K562 (cell line): ENCODE data around the gene MDFIC. TPM values are rescaled to one million over a fixed set of nuclear protein-coding genes. Genes with fewer than 3 reads are reported as not detected.

Experiments used
- HDGF ChIP-seq: fragments of 450-650 bp; IDR thresholded peaks from 2 replicates; pipeline ENCODE4 v1.6.1; 2016
- NFIX ChIP-seq: fragments of 250-450 bp; sonication (Bioruptor Pico); IDR thresholded peaks from 2 replicates; pipeline ENCODE4 v1.4.0; 2020; ENCODE audit warnings: low read depth, mild to moderate bottlenecking, moderate library complexity
- PHB2 ChIP-seq: fragments of 450-650 bp; IDR thresholded peaks from 2 replicates; pipeline ENCODE4 v1.6.1; 2017; ENCODE audit warnings: low read depth
- SAP30 ChIP-seq: fragments of 200-600 bp; sonication (generic); IDR thresholded peaks from 2 replicates; pipeline ENCODE4 v1.6.1; 2012; ENCODE audit warnings: borderline replicate concordance, low read depth, mild to moderate bottlenecking, moderate library complexity, low read length, control low read depth, inconsistent platforms; ENCODE audit not compliant: insufficient read depth, poor library complexity, severe bottlenecking
- ZKSCAN3 ChIP-seq: fragments of 250-450 bp; sonication (Bioruptor Pico); IDR thresholded peaks from 2 replicates; pipeline ENCODE4 v1.4.0; 2020
- ZNF77 ChIP-seq: fragments of 250-450 bp; sonication (Bioruptor Pico); IDR thresholded peaks from 2 replicates; pipeline ENCODE4 v1.5.0; 2020
- polyA plus RNA-seq, 8 experiments: library from polyadenylated mRNA; depleted of rRNA in 4 of 8; stranded (reverse) in 5 of 8; unstranded in 3 of 8; fragments of >200 nt; fragmentation: Nextera tagmentation in 2 of 8; fragmentation: Illumina TruSeq in 1 of 8; extraction: Ambion mirVana in 2 of 8; extraction: Trizol in 1 of 8; gene quantifications; 2 replicates each; pipeline versions ENCODE4 v1.2.1 to v1.2.3, GENCODE V29; 2011 to 2014; ENCODE audit warnings: inconsistent platforms in 1 of 8, missing spikeins in 1 of 8
- total RNA-seq, 7 experiments: library from RNA; depleted of rRNA in 6 of 7; stranded (reverse); fragments of >200 nt in 6 of 7; fragmentation: Illumina TruSeq in 2 of 7; extraction: Trizol in 2 of 7; gene quantifications; 2 replicates each; pipeline versions ENCODE4 v1.2.1 to v1.2.3, GENCODE V29; 2011 to 2021; ENCODE audit warnings: low replicate concordance in 1 of 7
- TF ChIP-seq, protein P1 (sequence below): sonication (generic); formaldehyde crosslinking; IDR thresholded peaks from 2 replicates; pipeline ENCODE4 v1.8.1; 2023; ENCODE audit warnings: missing genetic modification reagents, mild to moderate bottlenecking, borderline replicate concordance
- TF ChIP-seq, protein P2 (sequence below): fragments of 450-650 bp; IDR thresholded peaks from 2 replicates; pipeline ENCODE4 v1.6.1; 2018; ENCODE audit warnings: mild to moderate bottlenecking, low read depth; ENCODE audit not compliant: partially characterized antibody

The MDFIC gene
- total and polyA plus RNA-seq, 9 of the 15 experiments (the other 6 are each of a cell fraction or from before 2014, with no cell fraction given), result 0.13 to 0.24 TPM; not detected in 7

DNA sequence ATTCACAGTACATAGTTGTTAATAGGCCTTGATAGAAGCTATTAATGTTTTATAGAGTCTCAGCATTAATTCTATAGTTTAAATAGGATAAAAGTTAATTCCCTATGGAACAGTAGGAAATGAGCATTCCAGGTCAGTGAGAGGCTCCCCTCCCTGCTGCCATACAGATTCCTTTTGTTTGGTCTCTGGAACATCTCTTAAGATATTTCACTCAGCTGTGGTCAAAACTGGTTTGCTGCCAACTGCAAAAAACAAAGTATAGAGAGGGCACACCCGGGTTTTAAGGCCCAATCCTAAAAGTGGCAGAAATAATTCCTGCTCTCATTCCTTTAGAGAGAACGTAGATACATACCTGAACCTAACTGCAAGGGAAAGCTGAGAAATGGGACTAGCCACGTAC is 51.3 kb downstream of the MDFIC start (continued):
- TF ChIP-seq SAP30, result no peak
- no peak for TF ChIP-seq PHB2
- TF ChIP-seq ZKSCAN3 (CRISPR knock-in tag), result no peak
- no peak for TF ChIP-seq HDGF
- TF ChIP-seq, protein P1, sequence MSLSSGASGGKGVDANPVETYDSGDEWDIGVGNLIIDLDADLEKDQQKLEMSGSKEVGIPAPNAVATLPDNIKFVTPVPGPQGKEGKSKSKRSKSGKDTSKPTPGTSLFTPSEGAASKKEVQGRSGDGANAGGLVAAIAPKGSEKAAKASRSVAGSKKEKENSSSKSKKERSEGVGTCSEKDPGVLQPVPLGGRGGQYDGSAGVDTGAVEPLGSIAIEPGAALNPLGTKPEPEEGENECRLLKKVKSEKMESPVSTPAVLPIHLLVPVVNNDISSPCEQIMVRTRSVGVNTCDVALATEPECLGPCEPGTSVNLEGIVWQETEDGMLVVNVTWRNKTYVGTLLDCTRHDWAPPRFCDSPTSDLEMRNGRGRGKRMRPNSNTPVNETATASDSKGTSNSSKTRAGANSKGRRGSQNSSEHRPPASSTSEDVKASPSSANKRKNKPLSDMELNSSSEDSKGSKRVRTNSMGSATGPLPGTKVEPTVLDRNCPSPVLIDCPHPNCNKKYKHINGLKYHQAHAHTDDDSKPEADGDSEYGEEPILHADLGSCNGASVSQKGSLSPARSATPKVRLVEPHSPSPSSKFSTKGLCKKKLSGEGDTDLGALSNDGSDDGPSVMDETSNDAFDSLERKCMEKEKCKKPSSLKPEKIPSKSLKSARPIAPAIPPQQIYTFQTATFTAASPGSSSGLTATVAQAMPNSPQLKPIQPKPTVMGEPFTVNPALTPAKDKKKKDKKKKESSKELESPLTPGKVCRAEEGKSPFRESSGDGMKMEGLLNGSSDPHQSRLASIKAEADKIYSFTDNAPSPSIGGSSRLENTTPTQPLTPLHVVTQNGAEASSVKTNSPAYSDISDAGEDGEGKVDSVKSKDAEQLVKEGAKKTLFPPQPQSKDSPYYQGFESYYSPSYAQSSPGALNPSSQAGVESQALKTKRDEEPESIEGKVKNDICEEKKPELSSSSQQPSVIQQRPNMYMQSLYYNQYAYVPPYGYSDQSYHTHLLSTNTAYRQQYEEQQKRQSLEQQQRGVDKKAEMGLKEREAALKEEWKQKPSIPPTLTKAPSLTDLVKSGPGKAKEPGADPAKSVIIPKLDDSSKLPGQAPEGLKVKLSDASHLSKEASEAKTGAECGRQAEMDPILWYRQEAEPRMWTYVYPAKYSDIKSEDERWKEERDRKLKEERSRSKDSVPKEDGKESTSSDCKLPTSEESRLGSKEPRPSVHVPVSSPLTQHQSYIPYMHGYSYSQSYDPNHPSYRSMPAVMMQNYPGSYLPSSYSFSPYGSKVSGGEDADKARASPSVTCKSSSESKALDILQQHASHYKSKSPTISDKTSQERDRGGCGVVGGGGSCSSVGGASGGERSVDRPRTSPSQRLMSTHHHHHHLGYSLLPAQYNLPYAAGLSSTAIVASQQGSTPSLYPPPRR, result no peak
- no peak for TF ChIP-seq ZNF77 (CRISPR knock-in tag)
- no peak for TF ChIP-seq NFIX (CRISPR knock-in tag)
- TF ChIP-seq, protein P2, sequence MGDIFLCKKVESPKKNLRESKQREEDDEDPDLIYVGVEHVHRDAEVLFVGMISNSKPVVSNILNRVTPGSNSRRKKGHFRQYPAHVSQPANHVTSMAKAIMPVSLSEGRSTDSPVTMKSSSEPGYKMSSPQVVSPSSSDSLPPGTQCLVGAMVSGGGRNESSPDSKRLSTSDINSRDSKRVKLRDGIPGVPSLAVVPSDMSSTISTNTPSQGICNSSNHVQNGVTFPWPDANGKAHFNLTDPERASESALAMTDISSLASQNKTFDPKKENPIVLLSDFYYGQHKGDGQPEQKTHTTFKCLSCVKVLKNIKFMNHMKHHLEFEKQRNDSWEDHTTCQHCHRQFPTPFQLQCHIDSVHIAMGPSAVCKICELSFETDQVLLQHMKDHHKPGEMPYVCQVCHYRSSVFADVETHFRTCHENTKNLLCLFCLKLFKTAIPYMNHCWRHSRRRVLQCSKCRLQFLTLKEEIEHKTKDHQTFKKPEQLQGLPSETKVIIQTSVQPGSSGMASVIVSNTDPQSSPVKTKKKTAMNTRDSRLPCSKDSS, result no peak
